Bone marrow (tissue), 2 donors: Measurements from ENCODE around the gene OR14A16.

Experiments used
- DNase-seq, 2 donors: peaks; one replicate each; lab custom pipeline; 2025; lab: John Stamatoyannopoulos, UW

Gene OR14A16

DNA sequence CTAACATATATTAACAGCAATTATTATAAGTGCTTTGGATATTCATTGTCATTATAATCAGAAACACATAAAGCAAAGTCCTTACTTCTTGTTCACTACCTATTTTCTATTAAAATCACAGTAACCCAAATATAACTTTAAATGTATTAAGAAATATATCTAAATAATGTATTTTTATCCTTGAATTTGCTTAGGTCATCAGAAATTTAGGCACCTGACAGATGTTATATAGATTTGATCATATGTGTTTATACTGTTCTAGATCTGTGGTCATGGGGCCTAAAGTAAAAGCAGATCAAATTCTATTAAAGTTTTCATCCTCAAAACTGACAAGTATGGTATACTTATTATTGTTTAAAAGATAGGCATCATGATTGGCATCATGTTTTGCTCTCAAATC, 54.3 kb downstream of the OR14A16 start:
- DNase-seq: no peak
